ENCODE measurements around the gene GLRB.
"Not testable (repeated sequence)": the region's sequence is repeated elsewhere in the genome, so short reads cannot be mapped to it uniquely, and the experiment has no call there.

The GLRB gene

DNA sequence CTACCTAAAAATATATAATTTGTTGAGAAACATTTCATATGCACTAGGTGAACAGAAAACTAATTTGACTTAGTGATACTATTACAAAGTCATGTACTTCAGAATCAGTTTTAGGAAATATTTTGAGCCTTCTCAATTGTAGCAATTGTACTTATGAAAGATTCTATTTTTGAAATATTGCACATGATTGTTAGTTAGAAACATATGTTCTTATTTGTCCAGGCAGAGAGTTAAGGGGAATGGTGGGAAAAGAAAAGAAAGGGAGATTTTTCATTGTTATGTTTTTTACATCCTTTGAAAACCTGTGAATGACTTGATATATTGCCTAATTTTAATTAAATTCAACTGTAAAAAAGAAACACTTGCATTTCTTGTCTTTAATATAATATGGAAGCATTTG lies 66.0 kb downstream of the GLRB start:
- no peak for DNase-seq

GRCh38 chr4:157143369-157143768 lies 67.4 kb downstream of the GLRB start:
- DNase-seq: no peak

GRCh38 chr4:157151711-157152110 lies 75.8 kb downstream of the GLRB start:
- no peak for DNase-seq

DNA sequence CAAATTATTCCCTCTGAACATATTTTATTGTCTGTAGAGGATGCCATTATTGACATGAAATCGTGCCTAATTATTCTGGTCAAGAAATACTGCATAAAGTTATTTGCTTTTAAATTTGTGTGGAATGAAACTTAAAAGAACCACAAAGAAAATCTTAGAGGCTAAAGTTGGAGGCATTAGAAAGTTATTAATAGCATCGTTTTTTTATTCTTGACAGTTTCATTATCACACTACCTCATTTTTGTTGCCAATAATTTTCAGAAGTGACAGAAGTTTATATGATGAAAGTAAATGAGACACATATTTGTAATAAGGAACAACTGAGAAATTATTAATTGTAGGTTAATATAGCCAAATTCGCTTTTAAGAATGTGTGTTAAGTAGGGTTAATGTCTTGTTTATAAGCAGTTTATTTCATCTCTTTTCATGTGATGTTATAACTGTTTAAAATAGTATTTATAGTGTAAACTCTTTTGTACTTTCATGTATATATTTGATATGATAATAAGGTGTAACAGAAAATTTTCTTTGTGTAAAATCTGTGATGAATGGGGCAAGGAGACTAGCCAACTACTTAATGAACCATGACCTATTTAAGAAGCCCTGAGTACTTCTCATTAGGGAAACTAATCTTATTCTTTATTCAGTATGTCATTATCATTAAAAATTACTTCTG lies 90.1 kb downstream of the GLRB start:
- no peak for DNase-seq

- no peak for DNase-seq
Measured at GRCh38 chr4:157170321-157170720, 94.4 kb downstream of the GLRB start.

GRCh38 chr4:157172011-157172410 lies 96.1 kb downstream of the GLRB start:
- DNase-seq: peak in 1 of 2 experiments; percentile 6

GRCh38 chr4:157180268-157180667 lies 104.3 kb downstream of the GLRB start:
- DNase-seq: not testable (repeated sequence)

DNA sequence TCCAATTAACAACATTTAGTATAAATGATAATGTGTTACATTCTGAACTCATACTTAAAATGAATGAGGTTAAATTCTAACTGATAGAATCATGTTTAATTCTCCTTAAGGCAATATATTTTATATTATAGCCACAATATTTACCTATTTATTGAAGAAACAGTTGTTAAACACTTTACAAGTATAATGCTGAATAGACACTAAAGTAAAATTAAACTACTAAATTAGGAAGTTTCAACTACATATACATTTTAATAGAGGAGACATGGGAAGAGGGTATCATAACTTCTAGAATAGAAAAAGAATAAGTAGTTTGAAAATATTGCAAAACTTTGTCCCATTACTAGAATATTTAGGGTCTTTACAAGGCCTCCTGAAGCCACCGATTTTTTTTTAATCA lies 108.3 kb downstream of the GLRB start:
- DNase-seq: no peak

DNA sequence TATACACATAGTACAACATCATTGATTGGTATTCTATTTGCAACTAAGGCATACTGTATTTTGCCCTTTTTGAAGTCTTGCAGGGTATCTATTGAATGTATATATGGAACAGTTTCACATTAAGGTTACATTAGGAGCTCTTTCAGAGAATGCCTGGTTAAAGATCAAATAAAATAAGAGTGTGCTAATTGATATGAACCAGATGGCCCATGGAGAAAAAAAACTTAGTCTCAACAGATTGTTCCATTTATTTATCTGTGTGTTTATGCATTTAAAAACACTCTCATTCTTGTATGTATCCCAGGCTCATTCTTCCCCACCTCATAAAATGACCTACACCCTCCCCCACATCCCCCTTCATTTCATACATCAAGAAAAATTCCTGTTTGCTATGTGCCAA lies 109.4 kb downstream of the GLRB start:
- DNase-seq: no peak

- DNase-seq: no peak
Measured at GRCh38 chr4:157195374-157195773, 119.4 kb downstream of the GLRB start.

- no peak for DNase-seq
Measured at GRCh38 chr4:157196046-157196445, 120.1 kb downstream of the GLRB start.

GRCh38 chr4:157204634-157205244 lies 128.8 kb downstream of the GLRB start:
- DNase-seq: no peak

- peak in 1 of 2 experiments; percentile 22 for DNase-seq
Measured at GRCh38 chr4:157217708-157218107, 141.8 kb downstream of the GLRB start.

GRCh38 chr4:157219711-157220370 lies 143.9 kb downstream of the GLRB start:
- DNase-seq: peak in 1 of 2 experiments; percentile 48

DNA sequence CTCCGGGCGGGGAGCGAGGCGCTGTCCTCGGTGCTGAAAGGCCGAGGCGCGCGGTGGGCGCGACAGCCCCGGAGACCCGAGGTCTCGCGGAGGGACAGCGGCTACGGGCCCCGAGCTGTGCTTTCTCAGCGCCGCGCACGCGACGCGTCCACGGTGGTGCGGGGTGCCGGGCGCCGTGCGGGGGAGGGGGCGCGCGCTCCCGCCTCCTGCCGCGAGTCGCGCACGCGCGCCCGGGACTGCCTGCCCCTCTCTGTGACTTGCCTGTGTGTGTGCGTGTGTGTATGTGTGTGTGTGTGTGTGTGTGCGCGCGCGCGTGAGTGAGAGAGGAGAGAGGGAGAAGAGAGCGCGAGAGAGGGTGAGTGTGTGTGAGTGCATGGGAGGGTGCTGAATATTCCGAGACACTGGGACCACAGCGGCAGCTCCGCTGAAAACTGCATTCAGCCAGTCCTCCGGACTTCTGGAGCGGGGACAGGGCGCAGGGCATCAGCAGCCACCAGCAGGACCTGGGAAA lies 144.5 kb downstream of the GLRB start, which contains the start of gene GRIA2:
Gene GRIA2 (plus strand): TSS at position 358 of the 511 bp plus-strand sequence. CDS start 315 bp downstream, outside the sequence.
- DNase-seq: peak; percentile 63 to 66

GRCh38 chr4:157221426-157221894 lies 145.5 kb downstream of the GLRB start:
- no peak for DNase-seq

Measured in NCI-H524 (cell line).